HG03025 (cell line): ENCODE measurements around the gene RPS23.

Experiments used
- ATAC-seq: cut with Tn5 transposase; IDR thresholded peaks from one replicate; pipeline ENCODE4 v1.9.1; 2021; ENCODE audit warnings: mild to moderate bottlenecking, moderate library complexity; ENCODE audit not compliant: unreplicated experiment, low FRiP score

Gene RPS23

GRCh38 chr5:82277987-82278710 is at the start of gene RPS23:
Gene RPS23, minus strand, starts transcription at chr5:82278354. Its CDS starts 31 bp downstream, at chr5:82278323.
- peak; percentile 90 for ATAC-seq

DNA sequence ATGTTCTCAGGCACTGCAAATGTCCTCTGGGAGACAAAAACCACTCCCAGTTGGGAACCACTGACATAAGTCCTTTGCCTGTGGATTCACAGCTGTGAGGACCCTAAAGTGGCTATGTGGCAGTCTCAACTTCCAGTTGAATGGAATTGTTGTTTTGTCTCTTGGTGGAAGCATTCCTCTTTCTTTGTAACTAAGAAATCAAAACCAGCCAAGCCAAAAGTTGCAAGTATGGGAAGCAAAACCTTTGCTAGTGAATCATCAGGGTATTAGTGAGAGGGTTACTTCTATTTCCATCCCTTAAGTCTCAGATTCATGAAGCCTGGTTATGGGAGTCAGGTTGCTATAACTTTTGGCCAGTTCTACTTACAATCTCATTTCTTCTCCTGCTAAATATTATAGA is 49.8 kb upstream of the RPS23 start:
- no peak for ATAC-seq

DNA sequence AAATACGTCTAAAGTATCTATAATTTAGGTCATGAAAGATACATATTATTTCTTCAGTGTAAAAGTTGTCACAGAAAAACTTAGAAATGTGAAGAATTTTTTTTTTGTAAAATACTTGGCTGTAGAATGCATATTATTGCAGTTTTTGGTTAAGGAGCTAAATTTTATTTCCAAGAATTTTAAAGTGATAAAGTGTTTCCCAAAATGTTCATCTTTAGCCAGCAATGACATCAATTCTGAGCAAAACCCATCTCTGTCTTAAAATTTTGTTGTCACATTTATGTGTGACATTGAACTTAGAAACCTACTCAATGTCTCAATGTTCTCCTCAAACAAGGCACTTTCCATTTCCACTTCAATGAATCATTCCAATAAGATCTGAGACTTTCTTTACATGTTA is 47.8 kb upstream of the RPS23 start:
- no peak for ATAC-seq

DNA sequence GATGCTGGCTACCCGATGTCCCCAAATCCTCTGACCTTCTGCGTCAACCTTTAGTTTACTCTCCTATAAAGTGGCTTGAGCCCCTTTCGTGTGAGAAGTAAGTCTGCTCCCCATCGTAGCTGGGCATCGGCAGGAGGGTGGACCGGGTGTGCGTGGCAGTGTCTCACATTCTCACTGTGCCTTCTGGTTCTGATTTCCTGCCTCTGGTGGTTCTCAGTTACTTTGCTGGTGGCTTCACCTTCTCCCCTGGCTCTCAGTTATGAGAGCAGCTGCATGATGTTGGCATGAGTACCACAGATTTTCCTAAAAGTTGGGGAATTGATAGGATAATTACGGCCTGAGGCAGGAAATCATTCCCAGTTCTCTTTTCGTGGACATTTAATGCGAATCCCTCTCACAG is 47.0 kb upstream of the RPS23 start:
- ATAC-seq, result no peak

DNA sequence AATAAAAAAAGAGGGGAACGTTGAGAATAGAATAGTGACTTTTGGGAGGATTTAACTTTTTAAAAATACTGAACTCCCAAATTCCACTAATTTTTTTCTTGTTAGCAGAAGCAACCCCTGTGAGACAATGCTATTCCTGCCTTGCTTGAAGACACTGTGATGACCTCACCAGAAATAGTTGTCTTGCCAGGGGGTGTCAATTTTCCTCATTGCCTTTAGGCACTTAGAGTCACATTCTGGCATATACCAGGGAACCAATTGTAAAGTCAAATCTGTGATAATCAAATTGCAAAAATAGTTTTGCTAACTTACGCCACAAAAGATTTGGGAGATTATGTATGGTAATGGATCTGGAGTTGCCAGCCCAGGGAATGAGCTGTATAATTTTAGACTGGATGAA is 42.8 kb upstream of the RPS23 start:
- no peak for ATAC-seq

- ATAC-seq, result no peak
Observed at GRCh38 chr5:82319651-82320376, 41.7 kb upstream of the RPS23 start.

- no peak for ATAC-seq
Observed at GRCh38 chr5:82319192-82319591, 41.0 kb upstream of the RPS23 start.

DNA sequence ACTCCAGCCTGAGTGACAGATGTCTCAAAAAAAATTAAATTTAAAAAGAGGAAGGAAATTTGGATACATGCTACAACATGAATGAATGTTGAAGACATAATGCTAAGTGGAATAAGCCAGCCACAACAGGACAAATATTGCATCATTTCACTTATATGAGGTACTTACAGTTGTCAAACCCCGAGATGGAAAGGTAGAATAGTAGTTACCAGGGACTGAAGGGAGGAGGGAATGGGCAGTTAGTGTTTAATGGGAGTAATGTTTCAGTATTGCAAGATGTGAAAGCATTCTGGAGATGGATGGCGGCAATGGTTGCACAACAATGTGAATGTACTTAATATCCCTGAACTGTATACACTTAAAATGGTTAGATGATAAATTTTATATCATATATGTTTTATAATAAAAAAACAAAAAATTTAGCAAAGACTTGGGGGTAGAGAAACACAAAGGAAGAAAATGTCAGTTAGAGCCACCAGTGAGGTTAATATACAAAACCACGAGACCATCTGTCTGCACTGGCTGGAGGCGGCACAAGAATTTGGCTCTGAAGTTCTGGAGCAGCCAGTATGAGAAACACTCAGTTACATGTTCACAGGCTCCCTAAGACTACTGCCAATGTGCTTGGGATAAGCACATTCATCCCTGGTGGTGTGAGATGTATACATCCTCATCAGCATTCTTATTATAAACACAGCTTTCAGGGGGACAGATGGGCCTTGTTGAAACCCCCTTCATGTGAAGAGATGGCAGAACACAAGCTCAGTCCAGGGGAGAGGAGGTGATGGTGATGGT is 37.0 kb upstream of the RPS23 start:
- ATAC-seq, result no peak

GRCh38 chr5:82313016-82313415 is 34.9 kb upstream of the RPS23 start:
- no peak for ATAC-seq

DNA sequence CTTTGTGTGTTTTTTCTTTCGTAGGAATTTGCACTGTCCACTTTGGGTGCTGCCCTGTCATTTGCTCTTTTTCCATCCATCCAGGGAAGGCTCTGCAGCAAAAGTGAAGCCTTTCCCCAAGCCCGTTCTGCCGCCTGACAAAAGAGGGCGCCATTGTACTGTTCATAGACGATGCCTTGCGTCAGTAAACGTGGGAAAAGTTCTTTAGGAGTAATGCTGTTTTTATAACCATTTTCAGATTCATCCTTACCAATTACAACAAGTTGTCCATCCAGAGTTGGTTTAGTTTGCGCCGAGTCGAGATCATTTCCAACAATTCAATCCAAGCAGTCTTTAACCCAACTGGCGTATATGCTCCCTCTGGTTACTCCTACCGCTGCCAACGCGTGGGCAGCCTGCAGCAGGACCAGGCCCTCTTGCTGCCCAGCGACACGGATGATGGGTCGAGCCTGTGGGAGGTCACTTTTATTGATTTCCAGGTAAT is 34.3 kb upstream of the RPS23 start:
- ATAC-seq, result no peak

DNA sequence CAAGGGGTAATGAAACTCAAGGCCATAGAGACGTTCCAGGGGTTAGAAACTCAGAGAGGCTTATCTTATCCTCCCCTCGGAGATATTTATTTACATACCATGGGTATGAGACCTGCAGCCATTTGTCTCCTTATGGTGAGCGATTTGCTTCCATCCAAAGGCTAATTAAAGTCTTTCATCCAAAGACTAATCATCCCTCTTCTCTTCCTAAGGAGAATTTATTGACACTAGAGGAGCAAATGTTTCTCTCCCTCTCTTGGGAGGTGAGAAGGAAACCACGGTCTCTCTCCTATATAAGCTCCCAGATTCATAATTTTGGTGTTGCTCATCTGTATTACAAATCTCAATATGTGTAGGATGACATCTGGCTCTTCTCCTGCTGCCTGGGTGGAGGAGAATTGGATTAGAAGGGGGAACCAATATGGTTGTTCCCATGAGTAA is 31.0 kb upstream of the RPS23 start:
- ATAC-seq, result no peak

- no peak for ATAC-seq
Observed at GRCh38 chr5:82308416-82308815, 30.3 kb upstream of the RPS23 start.

DNA sequence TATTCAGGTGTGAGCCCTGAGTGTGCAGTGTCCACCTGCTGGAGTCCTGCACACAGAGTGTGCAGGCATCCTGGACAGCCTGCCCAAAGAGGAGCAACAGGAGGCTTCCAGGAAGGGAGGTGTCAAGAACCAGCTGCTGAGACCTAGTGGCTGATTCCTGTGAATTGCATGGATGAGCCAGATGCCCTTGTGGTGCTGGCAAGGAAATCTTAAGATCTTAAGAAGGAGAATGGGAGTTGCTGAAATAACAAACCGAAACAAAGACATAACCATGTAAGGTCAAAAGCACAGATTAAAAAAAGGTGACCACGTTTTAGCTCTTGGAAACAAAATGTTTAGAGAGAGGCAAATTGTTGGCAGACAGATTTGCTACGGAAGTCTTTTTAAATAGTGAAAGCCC is 29.3 kb upstream of the RPS23 start:
- no peak for ATAC-seq

DNA sequence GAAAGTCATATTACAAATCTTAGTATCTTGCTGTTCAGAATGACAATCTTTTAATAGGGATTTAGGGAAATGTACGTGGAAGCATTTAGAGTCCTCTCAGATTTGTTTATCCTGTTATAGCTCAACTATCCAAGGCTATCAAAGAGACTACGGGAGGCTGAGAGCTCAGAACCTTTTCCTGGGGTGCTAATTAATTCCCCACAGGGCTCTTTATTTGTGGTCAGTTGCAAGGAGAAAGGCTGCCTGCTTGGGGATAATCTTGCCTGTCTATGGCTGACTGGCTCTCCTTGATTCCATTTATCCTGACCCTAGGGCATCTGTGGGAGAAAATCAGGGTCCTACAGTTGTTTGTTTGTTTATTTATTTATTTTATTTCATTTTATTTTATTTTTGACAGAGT is 28.0 kb upstream of the RPS23 start:
- ATAC-seq, result no peak

DNA sequence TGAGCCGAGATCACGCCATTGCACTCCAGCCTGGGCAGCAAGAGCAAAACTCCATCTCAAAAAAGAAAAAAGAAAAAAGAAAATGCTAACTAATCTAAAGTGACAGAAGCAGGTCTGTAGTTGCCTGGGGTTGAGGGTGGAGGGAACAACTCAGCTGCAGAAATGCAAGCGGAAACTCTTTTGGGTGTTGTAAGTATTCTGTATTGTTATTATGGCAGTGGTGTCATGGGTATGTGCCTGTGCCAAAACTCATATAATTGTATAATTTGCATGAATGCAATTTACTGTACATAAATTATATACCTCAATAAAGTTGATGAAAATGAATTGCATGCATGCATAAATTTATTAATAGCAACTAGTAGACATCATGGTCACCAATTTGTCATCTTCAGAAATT is 23.0 kb upstream of the RPS23 start:
- ATAC-seq, result no peak

- ATAC-seq, result no peak
Observed at GRCh38 chr5:82298668-82299067, 20.5 kb upstream of the RPS23 start.

GRCh38 chr5:82297711-82298110 is 19.6 kb upstream of the RPS23 start:
- no peak for ATAC-seq

- ATAC-seq, result no peak
Observed at GRCh38 chr5:82296929-82297328, 18.8 kb upstream of the RPS23 start.

DNA sequence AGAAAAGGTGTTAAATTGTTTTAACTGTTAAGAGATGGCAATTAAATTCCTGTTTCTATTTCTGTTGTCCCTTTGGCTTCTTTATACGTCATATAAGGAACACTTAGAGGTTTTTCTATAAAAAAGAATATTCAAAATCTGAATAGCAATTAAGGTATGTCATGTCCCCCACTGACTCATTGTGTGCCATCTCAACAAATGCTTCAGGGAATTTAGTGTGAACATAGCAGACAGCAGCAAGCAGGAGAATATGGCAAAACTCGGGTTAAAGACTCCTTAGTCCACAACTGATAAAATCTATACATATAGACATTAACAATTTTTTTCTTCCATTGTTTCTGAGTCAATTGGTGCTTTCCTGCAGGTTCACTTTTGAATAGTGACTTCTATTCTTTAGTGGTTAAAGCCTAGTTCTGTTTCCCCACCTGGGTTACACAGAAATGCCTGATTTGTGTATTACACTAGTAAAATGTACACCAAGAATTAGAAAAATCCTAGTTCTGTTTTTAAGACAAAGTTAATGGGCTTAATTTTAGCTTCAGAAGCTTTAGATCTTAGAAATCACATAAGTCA is 17.9 kb upstream of the RPS23 start:
- no peak for ATAC-seq

- no peak for ATAC-seq
Observed at GRCh38 chr5:82295144-82295543, 17.0 kb upstream of the RPS23 start.

GRCh38 chr5:82291420-82291819 is 13.3 kb upstream of the RPS23 start:
- ATAC-seq, result no peak
